CD4-positive, alpha-beta T cell treated with Interleukin-4 for 4 hours (primary cell): Measurements from ENCODE around the gene PROC.
A peak's percentile ranks its signal among the peaks of the same experiment; 100 is the strongest.

Source experiments
- DNase-seq: peaks from one replicate; pipeline ENCODE4 v3.0.0-alpha.2; 2020

PROC gene

DNA sequence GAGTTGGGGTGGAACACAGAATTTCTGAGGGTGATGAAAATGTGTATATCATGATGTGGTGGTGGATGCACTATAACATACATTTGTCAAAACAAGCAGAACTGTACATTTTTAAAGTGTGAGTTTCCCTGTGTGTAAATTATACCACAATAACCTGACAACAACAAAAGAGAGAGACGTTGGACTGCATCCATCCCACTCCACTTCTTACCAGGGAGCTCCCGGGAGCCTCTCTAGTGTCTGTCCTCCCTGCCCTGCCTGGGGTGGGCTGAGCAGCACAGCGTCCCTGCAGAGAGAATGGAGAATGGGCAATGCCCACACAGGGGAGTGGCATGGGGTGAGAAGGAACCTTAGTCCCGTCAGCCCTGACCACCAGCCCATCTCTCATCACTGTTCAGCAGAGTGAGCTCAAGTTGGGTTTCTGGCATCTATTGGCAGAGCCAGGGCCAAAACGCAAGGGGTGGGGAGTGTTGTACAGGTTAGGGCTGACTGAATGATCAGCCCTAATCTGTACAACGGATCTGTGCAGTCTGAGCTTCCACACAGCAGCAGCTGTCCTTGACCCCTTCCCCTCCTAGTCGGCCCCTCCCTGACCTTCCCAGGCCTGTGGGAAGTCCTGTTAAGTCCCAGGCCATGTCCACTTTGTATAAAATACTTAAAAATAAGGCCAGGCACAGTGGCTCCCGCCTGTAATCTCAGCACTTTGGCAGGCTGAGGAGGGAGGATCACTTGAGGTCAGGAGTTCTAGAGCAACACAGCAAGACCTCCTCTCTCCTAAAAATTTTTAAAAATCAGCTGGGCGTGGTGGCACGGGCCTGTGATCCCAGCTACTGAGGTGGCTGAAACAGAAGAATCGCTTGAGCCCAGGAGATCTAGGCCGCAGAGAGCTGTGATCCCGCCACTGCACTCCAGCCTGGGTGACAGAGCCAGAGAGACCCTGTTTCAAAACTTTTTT, 3.3 kb upstream of the PROC start:
- no peak for DNase-seq

DNA sequence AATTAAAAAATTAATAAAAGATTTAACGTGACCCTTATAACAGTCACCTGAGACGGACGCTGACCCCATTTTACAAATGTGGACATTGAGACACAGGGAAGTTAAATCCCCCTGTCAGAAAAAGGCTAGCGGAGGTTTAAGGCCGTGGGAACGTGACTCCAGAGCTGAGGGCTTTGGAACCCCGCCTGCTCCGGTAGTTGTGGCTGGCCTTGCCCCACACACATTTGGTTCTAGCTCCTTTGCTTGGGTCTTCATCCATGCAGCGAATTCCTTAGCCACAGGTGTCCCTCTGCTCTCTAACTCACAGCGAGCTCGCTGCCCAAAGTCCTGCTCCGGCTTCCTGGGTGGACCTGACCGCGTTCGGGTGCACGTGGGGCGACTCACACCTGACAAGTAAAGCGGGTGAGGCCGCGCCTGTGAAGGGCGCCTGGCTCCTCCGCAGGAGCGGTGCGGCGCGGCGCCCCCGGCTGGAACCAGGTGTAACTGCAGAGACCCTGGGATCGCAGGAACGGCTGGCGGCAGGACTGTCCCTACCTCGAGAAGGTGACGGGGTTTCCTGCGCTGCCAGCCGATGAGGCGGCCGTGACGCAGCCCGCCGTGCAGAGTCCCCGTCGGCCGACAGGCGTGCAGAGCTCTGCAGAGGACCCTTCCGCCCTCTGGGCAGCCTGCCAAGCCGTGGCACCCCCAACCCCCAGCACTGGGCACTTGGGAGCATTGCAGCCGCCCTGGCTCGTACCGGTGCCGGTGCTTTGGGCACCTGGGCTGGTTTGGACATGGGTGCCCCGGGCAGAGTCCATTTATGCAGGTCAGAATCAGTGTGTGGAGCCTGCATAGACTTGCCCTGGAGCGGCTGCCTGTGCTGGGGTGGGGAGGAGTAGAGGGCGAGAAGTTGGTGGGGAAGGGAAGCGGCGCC, 2.4 kb upstream of the PROC start:
- DNase-seq, result peak; percentile 88

- DNase-seq, result no peak
Measured at GRCh38 chr2:127416506-127417001, 1.7 kb upstream of the PROC start.

GRCh38 chr2:127417406-127417805, 821 bp upstream of the PROC start:
- DNase-seq, result no peak

- no peak for DNase-seq
Measured at GRCh38 chr2:127419112-127419430, 844 bp downstream of the PROC start.

- no peak for DNase-seq
Measured at GRCh38 chr2:127419448-127420038, 1.3 kb downstream of the PROC start.

DNA sequence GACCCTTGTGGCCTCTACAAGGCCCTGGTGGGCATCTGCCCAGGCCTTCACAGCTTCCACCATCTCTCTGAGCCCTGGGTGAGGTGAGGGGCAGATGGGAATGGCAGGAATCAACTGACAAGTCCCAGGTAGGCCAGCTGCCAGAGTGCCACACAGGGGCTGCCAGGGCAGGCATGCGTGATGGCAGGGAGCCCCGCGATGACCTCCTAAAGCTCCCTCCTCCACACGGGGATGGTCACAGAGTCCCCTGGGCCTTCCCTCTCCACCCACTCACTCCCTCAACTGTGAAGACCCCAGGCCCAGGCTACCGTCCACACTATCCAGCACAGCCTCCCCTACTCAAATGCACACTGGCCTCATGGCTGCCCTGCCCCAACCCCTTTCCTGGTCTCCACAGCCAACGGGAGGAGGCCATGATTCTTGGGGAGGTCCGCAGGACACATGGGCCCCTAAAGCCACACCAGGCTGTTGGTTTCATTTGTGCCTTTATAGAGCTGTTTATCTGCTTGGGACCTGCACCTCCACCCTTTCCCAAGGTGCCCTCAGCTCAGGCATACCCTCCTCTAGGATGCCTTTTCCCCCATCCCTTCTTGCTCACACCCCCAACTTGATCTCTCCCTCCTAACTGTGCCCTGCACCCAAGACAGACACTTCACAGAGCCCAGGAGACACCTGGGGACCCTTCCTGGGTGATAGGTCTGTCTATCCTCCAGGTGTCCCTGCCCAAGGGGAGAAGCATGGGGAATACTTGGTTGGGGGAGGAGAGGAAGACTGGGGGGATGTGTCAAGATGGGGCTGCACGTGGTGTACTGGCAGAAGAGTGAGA, 2.0 kb downstream of the PROC start:
- DNase-seq, result no peak

- DNase-seq, result no peak
Measured at GRCh38 chr2:127421116-127421800, 3.0 kb downstream of the PROC start.

DNA sequence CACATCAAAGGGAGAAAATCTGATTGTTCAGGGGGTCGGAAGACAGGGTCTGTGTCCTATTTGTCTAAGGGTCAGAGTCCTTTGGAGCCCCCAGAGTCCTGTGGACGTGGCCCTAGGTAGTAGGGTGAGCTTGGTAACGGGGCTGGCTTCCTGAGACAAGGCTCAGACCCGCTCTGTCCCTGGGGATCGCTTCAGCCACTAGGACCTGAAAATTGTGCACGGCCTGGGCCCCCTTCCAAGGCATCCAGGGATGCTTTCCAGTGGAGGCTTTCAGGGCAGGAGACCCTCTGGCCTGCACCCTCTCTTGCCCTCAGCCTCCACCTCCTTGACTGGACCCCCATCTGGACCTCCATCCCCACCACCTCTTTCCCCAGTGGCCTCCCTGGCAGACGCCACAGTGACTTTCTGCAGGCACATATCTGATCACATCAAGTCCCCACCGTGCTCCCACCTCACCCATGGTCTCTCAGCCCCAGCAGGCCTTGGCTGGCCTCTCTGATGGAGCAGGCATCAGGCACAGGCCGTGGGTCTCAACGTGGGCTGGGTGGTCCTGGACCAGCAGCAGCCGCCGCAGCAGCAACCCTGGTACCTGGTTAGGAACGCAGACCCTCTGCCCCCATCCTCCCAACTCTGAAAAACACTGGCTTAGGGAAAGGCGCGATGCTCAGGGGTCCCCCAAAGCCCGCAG, 3.8 kb downstream of the PROC start:
- DNase-seq, result no peak

- DNase-seq, result no peak
Measured at GRCh38 chr2:127422559-127423477, 4.6 kb downstream of the PROC start.

DNA sequence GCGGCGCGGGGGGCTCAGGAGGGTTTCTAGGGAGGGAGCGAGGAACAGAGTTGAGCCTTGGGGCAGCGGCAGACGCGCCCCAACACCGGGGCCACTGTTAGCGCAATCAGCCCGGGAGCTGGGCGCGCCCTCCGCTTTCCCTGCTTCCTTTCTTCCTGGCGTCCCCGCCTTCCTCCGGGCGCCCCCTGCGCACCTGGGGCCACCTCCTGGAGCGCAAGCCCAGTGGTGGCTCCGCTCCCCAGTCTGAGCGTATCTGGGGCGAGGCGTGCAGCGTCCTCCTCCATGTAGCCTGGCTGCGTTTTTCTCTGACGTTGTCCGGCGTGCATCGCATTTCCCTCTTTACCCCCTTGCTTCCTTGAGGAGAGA, 5.2 kb downstream of the PROC start:
- DNase-seq, result no peak

- no peak for DNase-seq
Measured at GRCh38 chr2:127423880-127424279, 5.7 kb downstream of the PROC start.

GRCh38 chr2:127424598-127425520, 6.6 kb downstream of the PROC start:
- DNase-seq, result no peak

GRCh38 chr2:127425540-127426490, 7.6 kb downstream of the PROC start:
- no peak for DNase-seq

DNA sequence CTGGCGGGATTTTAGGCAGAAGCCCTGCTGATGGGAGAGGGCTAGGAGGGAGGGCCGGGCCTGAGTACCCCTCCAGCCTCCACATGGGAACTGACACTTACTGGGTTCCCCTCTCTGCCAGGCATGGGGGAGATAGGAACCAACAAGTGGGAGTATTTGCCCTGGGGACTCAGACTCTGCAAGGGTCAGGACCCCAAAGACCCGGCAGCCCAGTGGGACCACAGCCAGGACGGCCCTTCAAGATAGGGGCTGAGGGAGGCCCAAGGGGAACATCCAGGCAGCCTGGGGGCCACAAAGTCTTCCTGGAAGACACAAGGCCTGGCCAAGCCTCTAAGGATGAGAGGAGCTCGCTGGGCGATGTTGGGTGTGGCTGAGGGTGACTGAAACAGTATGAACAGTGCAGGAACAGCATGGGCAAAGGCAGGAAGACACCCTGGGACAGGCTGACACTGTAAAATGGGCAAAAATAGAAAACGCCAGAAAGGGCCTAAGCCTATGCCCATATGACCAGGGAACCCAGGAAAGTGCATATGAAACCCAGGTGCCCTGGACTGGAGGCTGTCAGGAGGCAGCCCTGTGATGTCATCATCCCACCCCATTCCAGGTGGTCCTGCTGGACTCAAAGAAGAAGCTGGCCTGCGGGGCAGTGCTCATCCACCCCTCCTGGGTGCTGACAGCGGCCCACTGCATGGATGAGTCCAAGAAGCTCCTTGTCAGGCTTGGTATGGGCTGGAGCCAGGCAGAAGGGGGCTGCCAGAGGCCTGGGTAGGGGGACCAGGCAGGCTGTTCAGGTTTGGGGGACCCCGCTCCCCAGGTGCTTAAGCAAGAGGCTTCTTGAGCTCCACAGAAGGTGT, 8.5 kb downstream of the PROC start:
- DNase-seq, result no peak

DNA sequence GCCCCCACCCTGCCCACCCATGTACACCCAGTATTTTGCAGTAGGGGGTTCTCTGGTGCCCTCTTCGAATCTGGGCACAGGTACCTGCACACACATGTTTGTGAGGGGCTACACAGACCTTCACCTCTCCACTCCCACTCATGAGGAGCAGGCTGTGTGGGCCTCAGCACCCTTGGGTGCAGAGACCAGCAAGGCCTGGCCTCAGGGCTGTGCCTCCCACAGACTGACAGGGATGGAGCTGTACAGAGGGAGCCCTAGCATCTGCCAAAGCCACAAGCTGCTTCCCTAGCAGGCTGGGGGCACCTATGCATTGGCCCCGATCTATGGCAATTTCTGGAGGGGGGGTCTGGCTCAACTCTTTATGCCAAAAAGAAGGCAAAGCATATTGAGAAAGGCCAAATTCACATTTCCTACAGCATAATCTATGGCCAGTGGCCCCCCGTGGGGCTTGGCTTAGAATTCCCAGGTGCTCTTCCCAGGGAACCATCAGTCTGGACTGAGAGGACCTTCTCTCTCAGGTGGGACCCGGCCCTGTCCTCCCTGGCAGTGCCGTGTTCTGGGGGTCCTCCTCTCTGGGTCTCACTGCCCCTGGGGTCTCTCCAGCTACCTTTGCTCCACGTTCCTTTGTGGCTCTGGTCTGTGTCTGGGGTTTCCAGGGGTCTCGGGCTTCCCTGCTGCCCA, 9.3 kb downstream of the PROC start:
- DNase-seq, result no peak
